Activated CD4-positive, alpha-beta memory T cell treated with anti-CD3 and anti-CD28 coated beads, Interleukin-2, amount 10 ng/mL, durations not matched to agents 7 days and 5 days (primary cell): ENCODE data around the gene SETX. TPM values are rescaled to one million over a fixed set of nuclear protein-coding genes. Genes with fewer than 3 reads are reported as not detected.

ENCODE experiments used
- CTCF ChIA-PET: fragments of 350-600 bp; sonication (Branson Sonifier 250); formaldehyde crosslinking; loops from one replicate; lab custom pipeline; 2021; ENCODE audit warnings: antibody characterized with exemption, inconsistent platforms; lab: Charles Lee
- POLR2A ChIA-PET: fragments of 350-600 bp; sonication (Branson Sonifier 250); formaldehyde crosslinking; loops from one replicate; lab custom pipeline; 2021; ENCODE audit warnings: antibody characterized with exemption; lab: Charles Lee
- DNase-seq: peaks from one replicate; pipeline ENCODE4 v3.0.0-alpha.2; 2020
- H3K27ac Mint-ChIP-seq: one replicate; pipeline ENCODE4 v1.8.0; 2021; ENCODE audit warnings: mild to moderate bottlenecking, mixed read lengths
- H3K27me3 Mint-ChIP-seq: one replicate; pipeline ENCODE4 v1.8.0; 2021; ENCODE audit warnings: mixed read lengths
- H3K36me3 Mint-ChIP-seq: one replicate; pipeline ENCODE4 v1.8.0; 2021; ENCODE audit warnings: low read depth, mixed read lengths
- H3K4me1 Mint-ChIP-seq: one replicate; pipeline ENCODE4 v1.8.0; 2021; ENCODE audit warnings: mixed read lengths
- H3K4me3 Mint-ChIP-seq: one replicate; pipeline ENCODE4 v1.8.0; 2021; ENCODE audit warnings: mild to moderate bottlenecking, mixed read lengths
- H3K9me3 Mint-ChIP-seq: one replicate; pipeline ENCODE4 v1.8.0; 2021; ENCODE audit warnings: mixed read lengths
- total RNA-seq, 2 experiments: library from RNA; stranded (reverse); gene quantifications; one replicate each; pipeline ENCODE4 v1.2.3, GENCODE V29; 2021

Gene SETX, protein sequence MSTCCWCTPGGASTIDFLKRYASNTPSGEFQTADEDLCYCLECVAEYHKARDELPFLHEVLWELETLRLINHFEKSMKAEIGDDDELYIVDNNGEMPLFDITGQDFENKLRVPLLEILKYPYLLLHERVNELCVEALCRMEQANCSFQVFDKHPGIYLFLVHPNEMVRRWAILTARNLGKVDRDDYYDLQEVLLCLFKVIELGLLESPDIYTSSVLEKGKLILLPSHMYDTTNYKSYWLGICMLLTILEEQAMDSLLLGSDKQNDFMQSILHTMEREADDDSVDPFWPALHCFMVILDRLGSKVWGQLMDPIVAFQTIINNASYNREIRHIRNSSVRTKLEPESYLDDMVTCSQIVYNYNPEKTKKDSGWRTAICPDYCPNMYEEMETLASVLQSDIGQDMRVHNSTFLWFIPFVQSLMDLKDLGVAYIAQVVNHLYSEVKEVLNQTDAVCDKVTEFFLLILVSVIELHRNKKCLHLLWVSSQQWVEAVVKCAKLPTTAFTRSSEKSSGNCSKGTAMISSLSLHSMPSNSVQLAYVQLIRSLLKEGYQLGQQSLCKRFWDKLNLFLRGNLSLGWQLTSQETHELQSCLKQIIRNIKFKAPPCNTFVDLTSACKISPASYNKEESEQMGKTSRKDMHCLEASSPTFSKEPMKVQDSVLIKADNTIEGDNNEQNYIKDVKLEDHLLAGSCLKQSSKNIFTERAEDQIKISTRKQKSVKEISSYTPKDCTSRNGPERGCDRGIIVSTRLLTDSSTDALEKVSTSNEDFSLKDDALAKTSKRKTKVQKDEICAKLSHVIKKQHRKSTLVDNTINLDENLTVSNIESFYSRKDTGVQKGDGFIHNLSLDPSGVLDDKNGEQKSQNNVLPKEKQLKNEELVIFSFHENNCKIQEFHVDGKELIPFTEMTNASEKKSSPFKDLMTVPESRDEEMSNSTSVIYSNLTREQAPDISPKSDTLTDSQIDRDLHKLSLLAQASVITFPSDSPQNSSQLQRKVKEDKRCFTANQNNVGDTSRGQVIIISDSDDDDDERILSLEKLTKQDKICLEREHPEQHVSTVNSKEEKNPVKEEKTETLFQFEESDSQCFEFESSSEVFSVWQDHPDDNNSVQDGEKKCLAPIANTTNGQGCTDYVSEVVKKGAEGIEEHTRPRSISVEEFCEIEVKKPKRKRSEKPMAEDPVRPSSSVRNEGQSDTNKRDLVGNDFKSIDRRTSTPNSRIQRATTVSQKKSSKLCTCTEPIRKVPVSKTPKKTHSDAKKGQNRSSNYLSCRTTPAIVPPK (N-terminal part only)
- total RNA-seq, result 10 to 100 TPM; 63.7 to 69.4 TPM

DNA sequence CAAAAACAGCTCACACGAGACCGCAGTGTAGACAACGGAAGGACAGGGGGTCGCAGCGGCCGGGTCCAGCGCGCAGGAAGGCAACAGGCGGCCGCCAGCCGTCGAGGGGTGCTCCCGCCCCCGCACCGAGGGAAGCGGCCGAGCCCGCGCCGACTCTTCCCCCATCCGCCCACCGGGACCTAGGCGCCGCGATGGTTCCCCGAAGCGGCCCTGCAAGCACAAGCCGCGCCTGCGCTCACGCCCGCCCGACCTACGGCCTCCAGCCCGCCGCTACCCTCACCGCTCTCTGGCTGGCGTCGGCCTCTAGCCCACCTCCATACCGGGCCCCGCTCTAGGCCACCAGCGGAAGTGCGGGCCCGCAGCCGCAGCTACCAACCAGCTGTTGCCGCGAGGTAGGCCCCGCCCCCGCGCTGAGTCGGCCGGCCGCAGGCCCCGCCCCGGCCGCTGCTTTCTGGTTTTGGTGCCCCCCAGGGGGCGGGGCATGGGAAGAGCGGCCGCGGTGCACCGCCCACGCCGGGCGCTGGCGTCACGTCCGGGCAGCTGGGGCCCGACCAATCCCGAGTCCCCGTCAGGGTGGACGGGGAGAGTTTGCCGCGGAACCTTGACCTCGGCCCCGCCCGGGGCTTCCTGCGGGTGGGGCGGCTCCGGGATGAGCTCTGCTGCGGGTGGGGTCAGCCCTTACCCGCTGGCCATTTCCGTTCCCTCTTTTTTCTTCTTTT lies at the start of gene SETX:
Gene SETX (minus strand): TSS at position 350 of the 719 bp plus-strand sequence. CDS start 5,558 bp downstream, outside the sequence.
- ChIA-PET CTCF (interaction anchor here (1.5 kb wide), 1 partner anchor 25 kb away, joined by 3 read pairs; no protein-coding TSS in a partner anchor), POLR2A (interaction anchor here (0.7 to 5.8 kb wide), 13 partner anchors 9 to 679 kb away, joined by 3 to 62 read pairs (median 6); partner anchors contain the start of genes DDX31, GTF3C4 and TTF1)
- DNase-seq, result peak; percentile 97
- peaks cover 2% of the 10 kb centered on the region for H3K27me3 Mint-ChIP-seq
- H3K9me3 Mint-ChIP-seq, result no peaks in the 10 kb centered on the region
- H3K4me1 Mint-ChIP-seq, result peaks cover 47% of the 10 kb centered on the region
- H3K4me3 Mint-ChIP-seq, result peak within 1 kb of the TSS; percentile 86
- H3K27ac Mint-ChIP-seq, result peak within 1 kb of the TSS; percentile 88
- peaks cover 46% of the 10 kb centered on the region for H3K36me3 Mint-ChIP-seq

DNA sequence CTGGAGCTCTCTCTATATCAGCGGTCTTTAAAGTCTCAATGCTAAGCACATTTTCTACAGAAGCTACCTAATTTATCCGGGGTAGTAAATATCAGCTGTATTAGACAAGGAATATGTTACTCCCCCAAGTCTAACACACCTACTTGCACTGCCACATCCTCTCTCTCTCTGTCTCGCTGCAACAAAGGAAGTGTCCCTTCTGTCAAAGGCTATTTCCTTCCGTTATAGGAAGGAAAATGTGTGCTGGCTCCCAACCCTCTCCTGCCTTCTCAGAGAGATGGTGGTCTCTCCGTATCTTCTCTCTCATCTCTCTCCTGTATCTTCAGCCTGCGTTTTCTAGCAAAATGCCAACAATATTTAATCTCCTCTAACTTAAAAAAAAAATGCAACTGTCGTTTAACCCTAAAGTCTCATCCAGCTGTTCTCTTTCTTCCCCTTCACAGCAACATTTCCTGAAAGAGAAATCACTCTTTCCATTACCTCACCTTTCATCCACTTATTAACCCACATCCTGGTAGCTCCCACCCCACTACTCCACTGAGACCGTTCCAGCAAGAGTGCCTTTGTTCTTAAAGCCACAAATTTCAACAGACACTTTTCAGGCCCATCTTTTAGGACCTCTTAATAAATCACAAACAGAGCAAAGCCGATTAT lies 49.6 kb upstream of the SETX start:
- Mint-ChIP-seq H3K36me3 (peaks cover 51% of the 10 kb centered on the region), H3K4me3 (peak overlapping the region; percentile 88), H3K4me1 (peaks cover 44% of the 10 kb centered on the region), H3K9me3 (no peaks in the 10 kb centered on the region), H3K27ac (peak overlapping the region; percentile 95), H3K27me3 (peaks cover 5% of the 10 kb centered on the region)
- ChIA-PET CTCF (interaction anchor here (1.4 kb wide), 1 partner anchor 53 kb away, joined by 6 read pairs; no protein-coding TSS in a partner anchor), POLR2A (interaction anchor here (0.7 to 5.5 kb wide), 9 partner anchors 9 to 397 kb away, joined by 3 to 62 read pairs (median 4); partner anchors contain the start of genes DDX31, GTF3C4 and SETX)
- DNase-seq, result peak; percentile 37

DNA sequence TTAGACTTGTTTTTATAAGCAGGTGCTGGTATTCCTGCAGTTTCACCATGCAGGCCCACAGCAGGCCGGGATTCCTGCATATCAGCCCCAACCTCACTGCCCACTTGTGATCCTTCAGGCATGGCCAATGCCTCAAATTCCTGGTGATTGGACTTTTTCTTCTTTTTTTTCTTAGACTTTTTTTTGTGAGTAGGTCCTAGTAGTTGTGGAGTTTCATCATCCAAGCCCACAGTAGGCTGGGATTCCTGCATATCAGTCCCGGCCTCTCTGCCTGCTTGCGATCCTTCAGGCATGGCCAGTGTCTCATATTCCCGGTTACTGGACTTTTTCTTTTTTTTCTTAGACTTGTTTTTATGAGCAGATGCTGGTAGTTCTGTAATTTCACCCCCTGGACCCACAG lies 47.0 kb upstream of the SETX start:
- no peak overlapping the region for H3K4me3 Mint-ChIP-seq
- H3K4me1 Mint-ChIP-seq, result peaks cover 38% of the 10 kb centered on the region
- ChIA-PET CTCF (no interaction called here), POLR2A (no interaction called here)
- H3K36me3 Mint-ChIP-seq, result peaks cover 66% of the 10 kb centered on the region
- H3K27me3 Mint-ChIP-seq, result no peaks in the 10 kb centered on the region
- H3K9me3 Mint-ChIP-seq, result no peaks in the 10 kb centered on the region
- no peak overlapping the region for H3K27ac Mint-ChIP-seq
- no peak for DNase-seq

DNA sequence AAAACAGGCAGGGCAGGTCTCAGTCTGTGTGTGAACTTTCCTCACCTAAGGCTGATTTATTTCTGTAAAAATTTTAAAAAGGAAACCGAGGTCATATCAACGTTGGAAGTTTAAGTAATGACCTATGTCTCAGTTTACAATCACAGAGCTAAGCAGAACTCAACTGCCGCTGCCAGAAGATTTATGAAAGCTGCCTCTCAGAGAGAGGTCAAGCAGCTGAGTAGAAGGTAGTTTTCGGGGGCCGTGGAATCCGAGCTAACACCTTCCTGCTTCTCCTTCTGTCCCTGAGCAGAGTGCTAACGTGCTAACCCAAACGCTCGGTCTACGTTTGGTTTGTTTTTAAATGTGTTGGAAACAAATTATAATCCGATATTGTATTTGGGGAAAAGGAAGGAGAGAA lies 40.8 kb upstream of the SETX start:
- Mint-ChIP-seq H3K4me1 (no peaks in the 10 kb centered on the region), H3K4me3 (no peak overlapping the region), H3K27me3 (no peaks in the 10 kb centered on the region), H3K27ac (no peak overlapping the region), H3K36me3 (peaks cover 67% of the 10 kb centered on the region), H3K9me3 (no peaks in the 10 kb centered on the region)
- ChIA-PET POLR2A (interaction anchor here (1.4 kb wide), 1 partner anchor 9 kb away, joined by 7 read pairs; no protein-coding TSS in a partner anchor), CTCF (no interaction called here)
- no peak for DNase-seq

DNA sequence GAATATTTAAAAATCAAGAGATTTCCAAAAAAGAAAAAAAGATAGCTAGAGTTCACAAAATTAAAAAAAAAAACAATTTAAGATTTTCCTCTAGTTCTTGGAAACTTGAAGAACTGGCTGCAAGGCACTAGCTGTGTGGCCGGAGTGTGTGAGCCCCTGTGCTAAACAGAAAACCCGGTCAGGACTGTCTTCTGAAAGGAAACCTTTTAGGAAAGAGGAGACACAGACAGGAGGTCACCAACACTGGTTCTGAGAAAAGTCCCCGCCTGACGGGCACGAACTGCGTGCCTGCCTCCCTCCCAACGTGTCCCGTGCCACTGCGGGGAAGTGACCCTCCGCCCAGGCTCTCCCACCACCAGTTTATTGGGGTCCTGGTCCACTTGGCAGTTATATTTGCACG lies 36.7 kb upstream of the SETX start:
- Mint-ChIP-seq H3K4me1 (no peaks in the 10 kb centered on the region), H3K27ac (no peak overlapping the region), H3K27me3 (no peaks in the 10 kb centered on the region), H3K9me3 (no peaks in the 10 kb centered on the region), H3K36me3 (peaks cover 78% of the 10 kb centered on the region), H3K4me3 (no peak overlapping the region)
- ChIA-PET CTCF (no interaction called here), POLR2A (interaction anchor here (1.4 kb wide), 1 partner anchor 41 kb away, joined by 3 read pairs; no protein-coding TSS in a partner anchor)
- no peak for DNase-seq

DNA sequence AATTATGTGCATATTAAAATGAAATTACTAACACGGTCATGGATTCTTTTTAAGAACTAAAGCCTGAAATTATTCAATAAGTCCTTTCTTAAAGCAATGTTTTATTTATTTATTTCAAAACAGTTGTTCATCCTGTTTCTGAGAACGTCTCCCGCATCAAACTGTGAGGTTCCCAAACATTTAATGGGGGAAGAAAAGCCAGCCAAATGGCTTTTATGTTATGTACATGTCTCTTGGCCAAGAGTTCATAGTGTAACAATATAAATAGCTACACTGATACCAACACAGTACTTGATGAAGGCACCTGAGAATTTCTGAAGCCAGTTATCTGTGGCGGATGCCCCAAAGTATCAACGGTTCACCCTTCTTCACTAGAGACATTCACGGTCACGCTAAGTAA lies 36.2 kb upstream of the SETX start:
- POLR2A ChIA-PET, result interaction anchor here (1.4 kb wide), 1 partner anchor 40 kb away, joined by 3 read pairs; no protein-coding TSS in a partner anchor
- Mint-ChIP-seq H3K4me3 (no peak overlapping the region), H3K27me3 (no peaks in the 10 kb centered on the region), H3K9me3 (no peaks in the 10 kb centered on the region), H3K36me3 (peaks cover 78% of the 10 kb centered on the region), H3K4me1 (no peaks in the 10 kb centered on the region), H3K27ac (no peak overlapping the region)
- CTCF ChIA-PET, result interaction anchor here (0.5 to 1.4 kb wide), 2 partner anchors 9 to 1149 kb away, joined by 3 read pairs; no protein-coding TSS in a partner anchor
- no peak for DNase-seq

DNA sequence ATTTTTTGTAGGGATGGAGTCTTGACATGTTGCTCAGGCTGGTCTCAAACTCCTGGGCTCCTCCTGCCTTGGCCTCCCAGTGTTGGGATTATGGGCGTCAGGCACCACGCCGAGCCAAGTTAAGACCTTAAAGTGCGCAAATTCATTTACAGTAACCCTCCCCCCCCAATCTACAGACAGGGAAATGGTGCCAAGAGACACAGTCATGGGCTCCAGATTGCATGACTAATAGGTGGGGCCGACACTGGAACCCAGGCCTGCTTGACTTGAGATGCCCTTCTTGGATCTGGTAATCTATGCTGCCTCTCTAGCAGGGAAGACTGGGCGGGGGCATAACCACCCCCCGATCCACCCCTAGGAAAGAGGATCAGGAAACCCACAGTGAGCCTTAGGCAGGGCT lies 32.3 kb upstream of the SETX start:
- no peak for DNase-seq
- Mint-ChIP-seq H3K36me3 (peaks cover 91% of the 10 kb centered on the region), H3K27me3 (no peaks in the 10 kb centered on the region), H3K27ac (no peak overlapping the region), H3K4me3 (no peak overlapping the region), H3K4me1 (peaks cover 19% of the 10 kb centered on the region), H3K9me3 (no peaks in the 10 kb centered on the region)
- ChIA-PET POLR2A (interaction anchor here (0.7 kb wide), 1 partner anchor 15 kb away, joined by 3 read pairs; no protein-coding TSS in a partner anchor), CTCF (no interaction called here)

DNA sequence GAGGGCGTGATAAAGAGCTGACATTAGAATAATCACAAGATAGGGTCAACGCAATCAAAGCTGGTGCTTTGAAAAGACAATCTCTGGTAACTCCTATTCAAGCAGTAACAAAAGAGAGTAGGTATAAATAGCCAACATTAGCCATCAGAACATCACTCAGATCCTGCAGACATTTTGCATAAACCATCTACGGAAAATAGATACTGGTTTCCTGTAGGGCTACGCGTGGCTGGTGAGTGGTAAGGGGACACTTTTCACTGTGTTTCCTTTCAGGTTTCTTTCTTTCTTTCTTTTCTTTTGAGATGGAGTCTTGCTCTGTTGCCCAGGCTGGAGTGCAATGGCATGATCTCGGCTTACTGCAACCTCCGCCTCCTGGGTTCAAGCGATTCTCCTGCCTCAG lies 29.6 kb upstream of the SETX start:
- POLR2A ChIA-PET, result interaction anchor here (1.3 kb wide), 2 partner anchors 12 to 31 kb away, joined by 3 to 7 read pairs; no protein-coding TSS in a partner anchor
- Mint-ChIP-seq H3K27ac (no peak overlapping the region), H3K36me3 (peaks cover 77% of the 10 kb centered on the region)

DNA sequence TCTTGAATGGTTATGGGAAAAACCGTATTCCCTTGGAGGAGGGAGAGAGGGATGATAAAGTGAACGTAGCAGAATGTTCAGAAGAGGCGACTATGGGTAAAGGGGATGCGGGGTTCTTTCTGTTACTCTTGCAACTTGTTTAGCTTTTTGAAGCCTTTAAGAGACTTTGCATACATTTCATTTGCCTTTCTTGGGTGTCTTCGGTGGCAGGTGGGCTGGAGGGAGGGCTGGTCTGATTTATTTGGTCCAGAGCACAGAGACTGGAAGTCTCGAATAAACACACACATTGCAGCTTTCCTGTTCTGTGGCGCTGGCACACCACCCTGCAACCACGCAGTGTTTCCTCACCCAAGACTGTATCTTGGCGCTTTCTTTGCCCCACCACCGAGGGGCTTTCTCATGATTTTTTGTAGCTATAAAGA lies 28.7 kb upstream of the SETX start:
- no peaks in the 10 kb centered on the region for H3K9me3 Mint-ChIP-seq
- H3K36me3 Mint-ChIP-seq, result peaks cover 69% of the 10 kb centered on the region
- no peak overlapping the region for H3K4me3 Mint-ChIP-seq
- peaks cover 27% of the 10 kb centered on the region for H3K4me1 Mint-ChIP-seq
- H3K27ac Mint-ChIP-seq, result peak overlapping the region; percentile 0
- CTCF ChIA-PET, result interaction anchor here (0.6 to 1.4 kb wide), 3 partner anchors 30 to 401 kb away, joined by 3 to 4 read pairs (median 3); no protein-coding TSS in a partner anchor
- DNase-seq, result no peak
- POLR2A ChIA-PET, result interaction anchor here (1.3 to 1.8 kb wide), 3 partner anchors 11 to 30 kb away, joined by 3 to 7 read pairs (median 7); partner anchors contain the start of gene SETX
- no peaks in the 10 kb centered on the region for H3K27me3 Mint-ChIP-seq

More for the DNA sequence above, 29.6 kb upstream of the SETX start:
- Mint-ChIP-seq H3K4me3 (no peak overlapping the region), H3K4me1 (peaks cover 27% of the 10 kb centered on the region), H3K27me3 (no peaks in the 10 kb centered on the region), H3K9me3 (no peaks in the 10 kb centered on the region)
- CTCF ChIA-PET, result interaction anchor here (1.4 kb wide), 1 partner anchor 116 kb away, joined by 4 read pairs; no protein-coding TSS in a partner anchor
- DNase-seq, result no peak

DNA sequence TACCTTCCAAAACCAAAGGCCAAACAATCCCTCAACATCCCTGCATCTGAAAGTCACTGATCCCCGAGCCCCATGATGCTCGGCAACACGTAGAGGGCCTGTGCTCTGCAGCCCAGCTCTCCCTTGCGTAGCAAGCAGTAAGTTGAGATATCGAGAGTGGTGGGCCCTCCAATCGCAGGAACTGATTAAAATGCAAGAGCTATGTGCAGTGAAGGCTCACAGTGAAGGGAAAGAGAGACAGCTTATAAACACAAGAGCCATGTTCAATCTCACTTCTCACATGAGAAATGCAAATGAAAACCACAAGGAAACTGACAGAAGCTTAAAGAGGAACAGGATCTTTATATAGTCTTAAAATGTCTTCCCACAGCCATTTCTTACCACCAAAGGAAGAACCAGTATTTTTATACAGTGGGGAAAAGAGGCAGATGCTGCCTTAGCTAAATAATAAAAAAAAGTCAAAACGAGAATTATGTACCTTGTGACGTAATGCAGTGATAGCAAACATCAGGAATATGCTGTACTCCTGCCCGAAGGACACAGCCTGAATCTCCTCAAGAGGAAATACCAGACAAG lies 27.3 kb upstream of the SETX start:
- CTCF ChIA-PET, result no interaction called here
- POLR2A ChIA-PET, result interaction anchor here (0.8 to 1.8 kb wide), 2 partner anchors 10 to 27 kb away, joined by 3 to 7 read pairs; partner anchors contain the start of gene SETX
- Mint-ChIP-seq H3K9me3 (no peaks in the 10 kb centered on the region), H3K27me3 (no peaks in the 10 kb centered on the region), H3K27ac (peak overlapping the region; percentile 28), H3K4me1 (peaks cover 27% of the 10 kb centered on the region), H3K4me3 (no peak overlapping the region), H3K36me3 (peaks cover 57% of the 10 kb centered on the region)
- no peak for DNase-seq
